ENCODE measurements around the gene TTYH3. TPM values are rescaled to one million over a fixed set of nuclear protein-coding genes. Genes with fewer than 3 reads are reported as not detected.

Gene TTYH3
- total RNA-seq, 1 experiment from 2014 or later, result 178 TPM

DNA sequence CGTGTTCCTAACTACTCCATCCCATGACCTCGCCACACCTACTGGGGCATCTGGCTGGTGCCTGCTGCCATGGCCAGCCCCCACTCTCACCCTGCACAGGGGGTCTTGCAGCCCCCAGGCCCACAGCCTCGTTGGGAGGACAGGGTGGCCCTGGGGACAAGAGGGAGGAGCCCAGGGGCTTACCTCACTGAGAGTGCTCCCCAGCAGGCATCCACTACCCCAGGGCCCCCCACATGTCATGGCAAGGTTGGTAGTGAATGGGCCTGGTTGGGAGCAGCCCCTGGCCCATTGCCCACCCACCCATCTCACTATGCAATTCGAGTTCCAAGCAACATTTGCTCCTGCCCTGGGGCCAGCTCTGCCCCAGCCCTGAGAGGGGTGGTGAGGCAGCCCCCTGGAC lies 32.2 kb downstream of the TTYH3 start:
- no peak overlapping the region; the same call in 1 of the 2 replicates for H3K27ac Mint-ChIP-seq
- H3K9me3 Mint-ChIP-seq, result no peaks in the 10 kb centered on the region
- H3K27me3 Mint-ChIP-seq (ENCODE audit: low read depth), result peaks cover 5% of the 10 kb centered on the region; the same call in 1 of the 2 replicates
- ATAC-seq (no peak), DNase-seq (ENCODE audit: low spot score) (no peak)
- TF ChIP-seq ZNF263 (CRISPR knock-in tag; IDR thresholded peaks at IDR 0.05; ENCODE audit: low read depth), result 0 out of 2 replicates have a peak, but pooled peaks have one; percentile 47
- TF ChIP-seq, protein P1, sequence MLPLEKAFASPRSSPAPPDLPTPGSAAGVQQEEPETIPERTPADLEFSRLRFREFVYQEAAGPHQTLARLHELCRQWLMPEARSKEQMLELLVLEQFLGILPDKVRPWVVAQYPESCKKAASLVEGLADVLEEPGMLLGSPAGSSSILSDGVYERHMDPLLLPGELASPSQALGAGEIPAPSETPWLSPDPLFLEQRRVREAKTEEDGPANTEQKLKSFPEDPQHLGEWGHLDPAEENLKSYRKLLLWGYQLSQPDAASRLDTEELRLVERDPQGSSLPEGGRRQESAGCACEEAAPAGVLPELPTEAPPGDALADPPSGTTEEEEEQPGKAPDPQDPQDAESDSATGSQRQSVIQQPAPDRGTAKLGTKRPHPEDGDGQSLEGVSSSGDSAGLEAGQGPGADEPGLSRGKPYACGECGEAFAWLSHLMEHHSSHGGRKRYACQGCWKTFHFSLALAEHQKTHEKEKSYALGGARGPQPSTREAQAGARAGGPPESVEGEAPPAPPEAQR (CRISPR knock-in tag; IDR thresholded peaks at IDR 0.05), result no peak
- TF ChIP-seq, protein P2, sequence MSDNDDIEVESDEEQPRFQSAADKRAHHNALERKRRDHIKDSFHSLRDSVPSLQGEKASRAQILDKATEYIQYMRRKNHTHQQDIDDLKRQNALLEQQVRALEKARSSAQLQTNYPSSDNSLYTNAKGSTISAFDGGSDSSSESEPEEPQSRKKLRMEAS (CRISPR knock-in tag; IDR thresholded peaks at IDR 0.05), result no peak
- ChIA-PET CTCF (interaction anchor here (1.0 to 2.6 kb wide), 3 partner anchors 18 to 195 kb away, joined by 3 to 9 read pairs (median 7); no protein-coding TSS in a partner anchor), POLR2A (no interaction called here)
- peaks cover 6% of the 10 kb centered on the region; the same call in 1 of the 2 replicates for H3K4me1 Mint-ChIP-seq
- H3K36me3 Mint-ChIP-seq, result no peaks in the 10 kb centered on the region
- no peak overlapping the region for H3K4me3 Mint-ChIP-seq

DNA sequence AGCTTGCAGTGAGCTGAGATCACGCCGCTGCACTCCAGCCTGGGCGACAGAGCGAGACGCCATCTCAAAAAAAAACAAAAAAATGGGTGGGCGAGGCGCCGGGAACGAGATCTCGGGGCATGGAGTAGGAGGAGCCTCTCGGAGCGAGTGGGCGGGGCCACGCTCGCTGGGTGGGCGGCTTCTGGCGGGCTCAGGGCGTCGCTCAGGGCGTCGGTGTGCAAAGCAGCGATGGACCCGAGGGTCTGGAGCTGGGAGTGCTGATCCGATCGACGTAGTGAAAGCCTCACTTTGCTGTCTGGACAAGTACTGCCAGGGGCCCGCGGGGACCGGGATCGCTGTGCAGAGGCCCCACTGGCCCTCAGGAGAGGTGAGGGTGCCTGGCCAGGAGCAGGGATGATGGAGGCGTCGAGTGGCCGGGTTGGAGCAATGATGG lies 33.6 kb downstream of the TTYH3 start:
- CTCF ChIA-PET, result interaction anchor here (0.7 to 8.7 kb wide), 8 partner anchors 14 to 234 kb away, joined by 3 to 98 read pairs (median 8); no protein-coding TSS in a partner anchor
- Mint-ChIP-seq H3K27ac (no peak overlapping the region), H3K4me1 (peaks cover 6% of the 10 kb centered on the region; the same call in 1 of the 2 replicates), H3K27me3 (ENCODE audit: low read depth) (peaks cover 11% of the 10 kb centered on the region), H3K4me3 (no peak overlapping the region), H3K36me3 (no peaks in the 10 kb centered on the region), H3K9me3 (no peaks in the 10 kb centered on the region)
- POLR2A ChIA-PET, result interaction anchor here (0.6 kb wide), 1 partner anchor 260 kb away, joined by 3 read pairs; no protein-coding TSS in a partner anchor
- DNase-seq (ENCODE audit: low spot score) (no peak), ATAC-seq (peak; percentile 13)
- TF ChIP-seq SP1 (CRISPR knock-in tag; conservative IDR thresholded peaks at IDR 0.05), result peak; percentile 56; the same call in 1 of the 2 replicates
- TF ChIP-seq TCF7 (CRISPR knock-in tag; IDR thresholded peaks at IDR 0.05; ENCODE audit: low read depth), result no peak
- TF ChIP-seq PRRX2 (CRISPR knock-in tag; IDR thresholded peaks at IDR 0.05), result no peak
- TF ChIP-seq MYBL2 (CRISPR knock-in tag; IDR thresholded peaks at IDR 0.05), result no peak
- no peak for TF ChIP-seq ZNF219 (CRISPR knock-in tag; IDR thresholded peaks at IDR 0.05; ENCODE audit: borderline replicate concordance)
- TF ChIP-seq NR2C2 (CRISPR knock-in tag; IDR thresholded peaks at IDR 0.05), result no peak
- no peak for TF ChIP-seq ZNF671 (CRISPR knock-in tag; IDR thresholded peaks at IDR 0.05)
- TF ChIP-seq, protein P3, sequence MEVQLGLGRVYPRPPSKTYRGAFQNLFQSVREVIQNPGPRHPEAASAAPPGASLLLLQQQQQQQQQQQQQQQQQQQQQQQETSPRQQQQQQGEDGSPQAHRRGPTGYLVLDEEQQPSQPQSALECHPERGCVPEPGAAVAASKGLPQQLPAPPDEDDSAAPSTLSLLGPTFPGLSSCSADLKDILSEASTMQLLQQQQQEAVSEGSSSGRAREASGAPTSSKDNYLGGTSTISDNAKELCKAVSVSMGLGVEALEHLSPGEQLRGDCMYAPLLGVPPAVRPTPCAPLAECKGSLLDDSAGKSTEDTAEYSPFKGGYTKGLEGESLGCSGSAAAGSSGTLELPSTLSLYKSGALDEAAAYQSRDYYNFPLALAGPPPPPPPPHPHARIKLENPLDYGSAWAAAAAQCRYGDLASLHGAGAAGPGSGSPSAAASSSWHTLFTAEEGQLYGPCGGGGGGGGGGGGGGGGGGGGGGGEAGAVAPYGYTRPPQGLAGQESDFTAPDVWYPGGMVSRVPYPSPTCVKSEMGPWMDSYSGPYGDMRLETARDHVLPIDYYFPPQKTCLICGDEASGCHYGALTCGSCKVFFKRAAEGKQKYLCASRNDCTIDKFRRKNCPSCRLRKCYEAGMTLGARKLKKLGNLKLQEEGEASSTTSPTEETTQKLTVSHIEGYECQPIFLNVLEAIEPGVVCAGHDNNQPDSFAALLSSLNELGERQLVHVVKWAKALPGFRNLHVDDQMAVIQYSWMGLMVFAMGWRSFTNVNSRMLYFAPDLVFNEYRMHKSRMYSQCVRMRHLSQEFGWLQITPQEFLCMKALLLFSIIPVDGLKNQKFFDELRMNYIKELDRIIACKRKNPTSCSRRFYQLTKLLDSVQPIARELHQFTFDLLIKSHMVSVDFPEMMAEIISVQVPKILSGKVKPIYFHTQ (CRISPR knock-in tag; IDR thresholded peaks at IDR 0.05), result no peak
- TF ChIP-seq FOXP1 (CRISPR knock-in tag; IDR thresholded peaks at IDR 0.05; ENCODE audit: borderline replicate concordance), result 0 out of 2 replicates have a peak, but pooled peaks have one; percentile 21
- no peak for TF ChIP-seq JAZF1 (CRISPR knock-in tag; IDR thresholded peaks at IDR 0.05)
- TF ChIP-seq, protein P4, sequence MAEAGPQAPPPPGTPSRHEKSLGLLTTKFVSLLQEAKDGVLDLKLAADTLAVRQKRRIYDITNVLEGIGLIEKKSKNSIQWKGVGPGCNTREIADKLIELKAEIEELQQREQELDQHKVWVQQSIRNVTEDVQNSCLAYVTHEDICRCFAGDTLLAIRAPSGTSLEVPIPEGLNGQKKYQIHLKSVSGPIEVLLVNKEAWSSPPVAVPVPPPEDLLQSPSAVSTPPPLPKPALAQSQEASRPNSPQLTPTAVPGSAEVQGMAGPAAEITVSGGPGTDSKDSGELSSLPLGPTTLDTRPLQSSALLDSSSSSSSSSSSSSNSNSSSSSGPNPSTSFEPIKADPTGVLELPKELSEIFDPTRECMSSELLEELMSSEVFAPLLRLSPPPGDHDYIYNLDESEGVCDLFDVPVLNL (CRISPR knock-in tag; IDR thresholded peaks at IDR 0.05; ENCODE audit: borderline replicate concordance, low read depth), result no peak
- TF ChIP-seq, protein P5, sequence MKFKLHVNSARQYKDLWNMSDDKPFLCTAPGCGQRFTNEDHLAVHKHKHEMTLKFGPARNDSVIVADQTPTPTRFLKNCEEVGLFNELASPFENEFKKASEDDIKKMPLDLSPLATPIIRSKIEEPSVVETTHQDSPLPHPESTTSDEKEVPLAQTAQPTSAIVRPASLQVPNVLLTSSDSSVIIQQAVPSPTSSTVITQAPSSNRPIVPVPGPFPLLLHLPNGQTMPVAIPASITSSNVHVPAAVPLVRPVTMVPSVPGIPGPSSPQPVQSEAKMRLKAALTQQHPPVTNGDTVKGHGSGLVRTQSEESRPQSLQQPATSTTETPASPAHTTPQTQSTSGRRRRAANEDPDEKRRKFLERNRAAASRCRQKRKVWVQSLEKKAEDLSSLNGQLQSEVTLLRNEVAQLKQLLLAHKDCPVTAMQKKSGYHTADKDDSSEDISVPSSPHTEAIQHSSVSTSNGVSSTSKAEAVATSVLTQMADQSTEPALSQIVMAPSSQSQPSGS (CRISPR knock-in tag; IDR thresholded peaks at IDR 0.05; ENCODE audit: borderline replicate concordance, low read depth), result no peak
- TF ChIP-seq, protein P6, sequence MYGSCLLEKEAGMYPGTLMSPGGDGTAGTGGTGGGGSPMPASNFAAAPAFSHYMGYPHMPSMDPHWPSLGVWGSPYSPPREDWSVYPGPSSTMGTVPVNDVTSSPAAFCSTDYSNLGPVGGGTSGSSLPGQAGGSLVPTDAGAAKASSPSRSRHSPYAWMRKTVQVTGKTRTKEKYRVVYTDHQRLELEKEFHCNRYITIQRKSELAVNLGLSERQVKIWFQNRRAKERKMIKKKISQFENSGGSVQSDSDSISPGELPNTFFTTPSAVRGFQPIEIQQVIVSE (CRISPR knock-in tag; IDR thresholded peaks at IDR 0.05; ENCODE audit: borderline replicate concordance), result no peak
- TF ChIP-seq, protein P7, sequence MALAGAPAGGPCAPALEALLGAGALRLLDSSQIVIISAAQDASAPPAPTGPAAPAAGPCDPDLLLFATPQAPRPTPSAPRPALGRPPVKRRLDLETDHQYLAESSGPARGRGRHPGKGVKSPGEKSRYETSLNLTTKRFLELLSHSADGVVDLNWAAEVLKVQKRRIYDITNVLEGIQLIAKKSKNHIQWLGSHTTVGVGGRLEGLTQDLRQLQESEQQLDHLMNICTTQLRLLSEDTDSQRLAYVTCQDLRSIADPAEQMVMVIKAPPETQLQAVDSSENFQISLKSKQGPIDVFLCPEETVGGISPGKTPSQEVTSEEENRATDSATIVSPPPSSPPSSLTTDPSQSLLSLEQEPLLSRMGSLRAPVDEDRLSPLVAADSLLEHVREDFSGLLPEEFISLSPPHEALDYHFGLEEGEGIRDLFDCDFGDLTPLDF (CRISPR knock-in tag; IDR thresholded peaks at IDR 0.05), result no peak
